PC-3 (cell line): ENCODE data around the gene SYNGR4. TPM values are rescaled to one million over a fixed set of nuclear protein-coding genes. Genes with fewer than 3 reads are reported as not detected.

Experiments
- ATAC-seq: fragments of 200-7000 bp; cut with Tn5 transposase; 2 replicates; pipeline ENCODE4 v1.9.1; 2020; ENCODE audit warnings: mild to moderate bottlenecking, moderate library complexity
- BruUV-seq: library from RNA; stranded (reverse); fragments of 400-500 nt; replicated peaks from 2 replicates; lab custom pipeline; 2021; lab: Mats Ljungman, UMichigan
- CTCF ChIA-PET: fragments of 300-600 bp; sonication (Branson Sonifier 250); formaldehyde crosslinking; loops from one replicate; lab custom pipeline; 2022; ENCODE audit warnings: antibody characterized with exemption; lab: Charles Lee
- POLR2A ChIA-PET: fragments of 300-600 bp; sonication (Branson Sonifier 250); formaldehyde crosslinking; loops from one replicate; lab custom pipeline; 2022; ENCODE audit warnings: antibody characterized with exemption; ENCODE audit not compliant: unreplicated experiment; lab: Charles Lee
- DNase-seq: peaks from one replicate; pipeline ENCODE4 v3.0.0-alpha.2; 2015
- H2AFZ ChIP-seq: fragments of 300-600 bp; sonication (generic); 2 replicates; pipeline ENCODE4 v1.6.0; 2016; ENCODE audit warnings: antibody characterized with exemption, low read length
- H3F3A ChIP-seq: fragments of 300-600 bp; sonication (generic); one replicate; pipeline ENCODE4 v1.6.0; 2017; ENCODE audit warnings: antibody characterized with exemption, low read length, control low read depth, mild to moderate bottlenecking; ENCODE audit not compliant: unreplicated experiment
- H3K27ac ChIP-seq: fragments of 300-600 bp; sonication (generic); 2 replicates; pipeline ENCODE4 v1.5.1; 2016; ENCODE audit warnings: mild to moderate bottlenecking, low read length
- H3K27me3 ChIP-seq: fragments of 300-600 bp; sonication (generic); 2 replicates; pipeline ENCODE4 v1.6.1; 2016; ENCODE audit warnings: low read length, mixed read lengths
- H3K36me3 ChIP-seq: fragments of 300-600 bp; sonication (generic); 2 replicates; pipeline ENCODE4 v1.6.1; 2016; ENCODE audit warnings: low read depth, mixed run types, low read length, mixed read lengths
- H3K4me1 ChIP-seq: fragments of 300-600 bp; sonication (generic); 2 replicates; pipeline ENCODE4 v1.5.1; 2016; ENCODE audit warnings: low read length; ENCODE audit not compliant: insufficient read depth
- H3K4me2 ChIP-seq: fragments of 300-600 bp; sonication (generic); 2 replicates; pipeline ENCODE4 v1.6.0; 2016; ENCODE audit warnings: low read length
- H3K4me3 ChIP-seq: fragments of 300-600 bp; sonication (generic); 2 replicates; pipeline ENCODE4 v1.5.1; 2016; ENCODE audit warnings: mild to moderate bottlenecking, low read length, mixed read lengths
- H3K79me2 ChIP-seq: fragments of 300-600 bp; sonication (generic); 2 replicates; pipeline ENCODE4 v1.6.1; 2017; ENCODE audit warnings: low read length, mixed read lengths
- H3K9ac ChIP-seq: fragments of 300-600 bp; sonication (generic); 2 replicates; pipeline ENCODE4 v1.6.0; 2016; ENCODE audit warnings: mild to moderate bottlenecking, low read length
- H3K9me2 ChIP-seq: fragments of 300-600 bp; sonication (generic); replicated peaks from 2 replicates; pipeline ENCODE4 v1.6.1; 2016; ENCODE audit warnings: mixed run types, low read length, mixed read lengths
- H3K9me3 ChIP-seq: fragments of 300-600 bp; sonication (generic); 2 replicates; pipeline ENCODE4 v1.6.1; 2016; ENCODE audit warnings: low read length, mixed read lengths
- H4K20me1 ChIP-seq: fragments of 300-600 bp; sonication (generic); 2 replicates; pipeline ENCODE4 v1.6.1; 2016; ENCODE audit warnings: low read length, mixed read lengths
- EZH2 ChIP-seq: fragments of 300-600 bp; sonication (generic); IDR thresholded peaks from one replicate; pipeline ENCODE4 v1.6.1; 2017; ENCODE audit warnings: antibody characterized with exemption, mild to moderate bottlenecking, low read length; ENCODE audit not compliant: unreplicated experiment
- EZH2phosphoT487 ChIP-seq: fragments of 300-600 bp; sonication (generic); IDR thresholded peaks from 2 replicates; pipeline ENCODE4 v1.6.1; 2018; ENCODE audit warnings: mild to moderate bottlenecking, antibody characterized with exemption, low read length, borderline replicate concordance
- intact Hi-C: fragments of 100-400 bp; cut with micrococcal nuclease; formaldehyde crosslinking; loops from 2 replicates; pipeline ENCODE4 v1.9.0; 2023
- total RNA-seq: library from RNA; depleted of rRNA; stranded (reverse); fragments of >200 nt; gene quantifications from 2 replicates; pipeline ENCODE4 v1.2.3, GENCODE V29; 2014
- TF ChIP-seq, protein P1 (sequence below): fragments of 300-600 bp; sonication (generic); conservative IDR thresholded peaks from 2 replicates; pipeline ENCODE4 v1.5.1; 2017; ENCODE audit warnings: antibody characterized with exemption, low read depth, mild to moderate bottlenecking, low read length

SYNGR4 gene
- total RNA-seq, 1 experiment from 2014 or later, result not detected

DNA sequence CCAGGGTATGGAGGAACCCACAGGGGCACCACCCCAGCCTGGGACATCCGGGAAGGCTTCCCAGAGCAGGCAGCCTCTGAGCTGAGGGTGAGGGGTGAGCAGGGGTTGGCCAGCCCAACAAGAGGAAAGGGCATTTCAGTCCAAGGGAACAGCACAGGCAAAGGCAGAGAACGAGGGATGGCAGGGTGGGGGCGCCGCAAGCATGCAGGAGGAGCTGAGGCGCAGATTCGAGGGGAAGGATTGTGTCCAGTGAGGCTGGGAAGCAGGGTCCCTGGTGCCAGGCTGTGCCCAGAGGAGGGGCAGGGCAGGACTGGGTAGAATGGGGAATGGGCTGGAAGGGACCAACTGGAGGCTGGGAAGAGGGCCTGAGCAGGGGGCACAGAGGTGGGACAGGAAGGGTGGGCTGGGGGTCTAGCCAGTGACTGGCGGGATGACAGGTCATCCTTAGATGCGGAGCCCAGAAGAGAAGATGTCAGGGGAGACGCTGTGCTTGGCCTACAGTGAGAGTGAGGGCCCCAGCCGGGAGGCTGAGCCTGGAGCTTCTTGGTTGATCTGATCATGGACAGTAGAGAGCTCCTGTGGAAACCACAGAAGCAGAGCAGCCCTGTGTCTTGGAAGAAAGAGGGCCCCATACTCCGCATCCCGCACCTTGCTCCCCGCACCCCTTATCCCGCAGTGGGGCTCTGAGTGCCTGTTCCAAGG lies 25.2 kb upstream of the SYNGR4 start:
- peaks cover 12% of the 10 kb centered on the region for H3K4me1 ChIP-seq
- no peaks in the 10 kb centered on the region for H3K36me3 ChIP-seq
- no peaks in the 10 kb centered on the region for H3K9me3 ChIP-seq
- H3K4me2 ChIP-seq, result no peak overlapping the region
- BruUV-seq, result no TSS peak
- H4K20me1 ChIP-seq, result no peaks in the 10 kb centered on the region
- POLR2A ChIA-PET, result no interaction called here
- H3K9ac ChIP-seq, result no peak overlapping the region
- H2AFZ ChIP-seq, result no peak overlapping the region
- ATAC-seq (no peak), DNase-seq (no peak)
- H3K27me3 ChIP-seq, result no peaks in the 10 kb centered on the region
- H3K9me2 ChIP-seq, result no peaks in the 10 kb centered on the region
- H3K79me2 ChIP-seq, result no peaks in the 10 kb centered on the region
- intact Hi-C loops, result no loop called here
- no peak overlapping the region for H3K27ac ChIP-seq
- TF ChIP-seq EZH2, result no peak
- TF ChIP-seq EZH2phosphoT487, result no peak
- TF ChIP-seq, protein P1, sequence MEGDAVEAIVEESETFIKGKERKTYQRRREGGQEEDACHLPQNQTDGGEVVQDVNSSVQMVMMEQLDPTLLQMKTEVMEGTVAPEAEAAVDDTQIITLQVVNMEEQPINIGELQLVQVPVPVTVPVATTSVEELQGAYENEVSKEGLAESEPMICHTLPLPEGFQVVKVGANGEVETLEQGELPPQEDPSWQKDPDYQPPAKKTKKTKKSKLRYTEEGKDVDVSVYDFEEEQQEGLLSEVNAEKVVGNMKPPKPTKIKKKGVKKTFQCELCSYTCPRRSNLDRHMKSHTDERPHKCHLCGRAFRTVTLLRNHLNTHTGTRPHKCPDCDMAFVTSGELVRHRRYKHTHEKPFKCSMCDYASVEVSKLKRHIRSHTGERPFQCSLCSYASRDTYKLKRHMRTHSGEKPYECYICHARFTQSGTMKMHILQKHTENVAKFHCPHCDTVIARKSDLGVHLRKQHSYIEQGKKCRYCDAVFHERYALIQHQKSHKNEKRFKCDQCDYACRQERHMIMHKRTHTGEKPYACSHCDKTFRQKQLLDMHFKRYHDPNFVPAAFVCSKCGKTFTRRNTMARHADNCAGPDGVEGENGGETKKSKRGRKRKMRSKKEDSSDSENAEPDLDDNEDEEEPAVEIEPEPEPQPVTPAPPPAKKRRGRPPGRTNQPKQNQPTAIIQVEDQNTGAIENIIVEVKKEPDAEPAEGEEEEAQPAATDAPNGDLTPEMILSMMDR, result no peak
- CTCF ChIA-PET, result no interaction called here
- H3F3A ChIP-seq, result no peaks in the 10 kb centered on the region
- no peak overlapping the region for H3K4me3 ChIP-seq

DNA sequence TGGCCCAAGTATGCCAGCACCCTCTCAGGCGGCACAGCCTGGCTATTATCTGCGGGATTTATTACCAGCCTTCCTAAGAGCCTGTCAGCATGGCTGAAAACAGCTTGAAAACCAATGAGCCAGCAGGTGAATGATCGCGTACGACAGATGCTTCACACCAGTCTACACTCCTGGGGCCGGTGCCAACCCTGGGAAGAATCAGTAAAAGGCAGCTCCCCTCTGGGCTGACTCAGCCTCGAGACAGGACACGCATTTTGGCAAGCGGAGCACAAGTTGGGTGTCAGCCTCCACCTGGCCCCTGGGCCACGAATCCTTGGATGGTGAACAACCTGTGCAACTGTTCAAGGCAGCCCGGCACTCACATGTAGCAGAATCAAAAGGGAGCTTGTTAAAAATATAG lies 23.2 kb upstream of the SYNGR4 start:
- Histone ChIP-seq H3K9ac (no peak overlapping the region), H3K4me3 (no peak overlapping the region), H3F3A (no peaks in the 10 kb centered on the region), H3K27me3 (no peaks in the 10 kb centered on the region), H3K36me3 (no peaks in the 10 kb centered on the region), H3K4me2 (no peak overlapping the region), H3K27ac (no peak overlapping the region), H3K79me2 (no peaks in the 10 kb centered on the region), H3K9me3 (no peaks in the 10 kb centered on the region), H2AFZ (no peak overlapping the region), H3K4me1 (peaks cover 12% of the 10 kb centered on the region), H3K9me2 (no peaks in the 10 kb centered on the region), H4K20me1 (no peaks in the 10 kb centered on the region)
- ChIA-PET POLR2A (interaction anchor here (0.5 to 1.0 kb wide), 2 partner anchors 8 to 13 kb away, joined by 4 read pairs; no protein-coding TSS in a partner anchor), CTCF (interaction anchor here (0.5 to 1.3 kb wide), 3 partner anchors 8 to 127 kb away, joined by 5 to 18 read pairs (median 6); no protein-coding TSS in a partner anchor)
- no TSS peak for BruUV-seq
- intact Hi-C loops, result no loop called here
- peak; percentile 97 for ATAC-seq
- peak; percentile 86 for DNase-seq
- TF ChIP-seq EZH2, result no peak
- TF ChIP-seq EZH2phosphoT487, result no peak
- TF ChIP-seq, protein P1, result no peak
